Right forelimb (tissue), 1 donor: ENCODE results near the gene ACBD4.
"Not testable (repeated sequence)": the region's sequence is repeated elsewhere in the genome, so short reads cannot be mapped to it uniquely, and the experiment has no call there.

Source experiments
- DNase-seq: peaks from one replicate; pipeline ENCODE4 v3.0.0-alpha.2; 2018

The ACBD4 gene

DNA sequence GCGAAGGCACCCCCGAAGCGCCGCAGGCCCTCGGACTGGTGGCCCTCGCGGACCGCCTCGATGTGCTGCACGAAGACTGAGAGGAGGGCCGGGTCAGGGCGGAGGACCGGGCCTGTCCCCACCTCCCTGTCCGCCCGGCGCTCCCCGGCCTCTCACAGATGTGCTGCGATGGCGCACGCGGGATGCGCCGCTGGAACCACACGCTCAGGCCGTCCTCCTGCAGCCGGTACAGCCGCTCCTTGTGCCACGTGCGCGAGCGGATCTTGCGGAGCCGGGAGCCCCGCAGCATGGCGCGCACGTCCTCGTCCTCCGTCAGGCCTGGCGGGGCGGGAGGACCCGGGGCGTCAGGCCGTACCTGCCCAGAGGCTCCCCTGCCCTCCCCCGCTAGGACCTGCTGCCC, 14.4 kb upstream of the ACBD4 start:
- no peak for DNase-seq

GRCh38 chr17:45123076-45123770, 12.3 kb upstream of the ACBD4 start:
- DNase-seq = no peak

DNA sequence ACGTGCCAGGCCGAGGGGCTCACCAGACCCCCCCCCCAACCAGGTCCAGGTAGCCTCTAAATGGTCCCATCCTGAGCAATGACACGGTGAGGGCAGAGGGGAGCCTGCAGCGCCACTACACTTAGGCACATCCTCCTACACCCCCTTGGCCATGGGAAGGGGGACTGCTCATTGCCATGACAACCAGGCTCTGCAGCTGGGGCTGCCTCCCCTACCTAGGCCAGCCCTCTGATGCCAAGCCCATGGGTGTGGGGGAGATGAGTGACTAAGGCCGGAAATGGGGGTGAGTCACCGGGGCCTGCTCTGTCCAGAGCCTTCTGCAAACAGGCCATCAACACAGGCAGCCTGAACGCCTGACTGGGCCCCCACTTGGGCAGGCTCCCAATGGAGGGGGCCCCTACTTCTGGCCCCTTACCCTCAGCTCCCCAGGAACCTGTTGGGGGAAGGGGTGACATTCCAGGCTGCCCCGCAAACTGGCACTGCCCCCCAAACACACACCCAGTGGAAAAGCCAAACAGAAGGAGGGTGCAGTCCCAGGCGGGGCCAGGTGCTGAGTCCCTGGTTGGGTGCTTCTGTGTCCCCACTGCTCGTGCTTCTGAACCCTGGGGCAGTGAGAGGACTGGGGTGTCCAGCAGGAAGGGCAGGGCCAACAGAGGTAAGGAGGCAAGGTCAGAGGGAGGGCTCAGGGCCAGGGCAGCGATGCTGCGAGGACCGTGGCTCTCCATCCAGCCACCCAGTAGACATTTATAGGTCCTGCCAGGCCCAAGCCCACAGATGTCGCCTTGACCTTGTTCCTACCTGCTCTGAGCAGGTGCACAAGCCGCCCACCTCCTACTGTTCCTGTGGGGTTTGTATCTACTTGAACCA, 11.3 kb upstream of the ACBD4 start:
- no peak for DNase-seq

GRCh38 chr17:45124797-45125122, 10.7 kb upstream of the ACBD4 start:
- DNase-seq = not testable (repeated sequence)

DNA sequence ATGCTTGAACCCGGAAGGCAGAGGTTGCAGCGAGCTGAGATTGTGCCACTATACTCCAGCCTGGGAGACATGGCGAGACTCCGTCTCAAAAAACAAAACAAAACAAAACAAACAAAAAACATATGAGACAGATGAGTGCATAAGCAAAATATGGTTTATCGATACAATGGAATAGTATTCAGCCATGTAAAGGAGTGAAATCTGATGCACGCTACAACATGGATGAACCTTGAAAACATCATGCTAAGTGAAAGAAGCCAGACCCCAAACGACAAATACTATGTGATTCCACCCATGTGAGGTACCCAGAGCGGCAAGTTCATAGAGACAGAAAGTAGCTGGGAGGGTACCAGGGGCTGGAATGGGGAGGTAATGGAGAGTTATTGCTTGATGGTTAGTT, 10.0 kb upstream of the ACBD4 start:
- DNase-seq = no peak

GRCh38 chr17:45127207-45127547, 8.3 kb upstream of the ACBD4 start:
- DNase-seq = no peak

- DNase-seq = no peak
Observed at GRCh38 chr17:45127548-45128300, 7.8 kb upstream of the ACBD4 start.

- DNase-seq = no peak
Observed at GRCh38 chr17:45128331-45128730, 7.2 kb upstream of the ACBD4 start.

DNA sequence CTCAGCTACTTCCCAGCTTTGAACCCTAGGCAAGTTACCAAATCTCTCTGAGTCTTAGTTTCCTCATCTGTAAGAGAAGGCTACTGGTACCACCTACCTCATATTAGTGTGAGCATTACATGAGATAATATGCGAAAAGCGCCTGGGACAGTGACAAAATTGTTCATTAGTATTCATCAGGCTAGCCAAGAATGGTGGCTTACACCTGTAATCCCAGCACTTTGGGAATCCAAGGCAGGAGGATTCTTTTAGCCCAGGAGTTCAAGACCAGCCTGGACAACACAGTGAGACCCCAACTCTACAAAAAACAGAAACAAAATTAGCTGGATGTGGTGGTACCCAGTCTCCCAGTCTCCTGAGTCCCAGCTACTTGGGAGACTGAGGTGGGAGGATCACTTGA, 6.5 kb upstream of the ACBD4 start:
- no peak for DNase-seq

- no peak for DNase-seq
Observed at GRCh38 chr17:45129426-45129939, 6.0 kb upstream of the ACBD4 start.

- DNase-seq = peak; percentile 38
Observed at GRCh38 chr17:45129940-45130680, 5.4 kb upstream of the ACBD4 start.

DNA sequence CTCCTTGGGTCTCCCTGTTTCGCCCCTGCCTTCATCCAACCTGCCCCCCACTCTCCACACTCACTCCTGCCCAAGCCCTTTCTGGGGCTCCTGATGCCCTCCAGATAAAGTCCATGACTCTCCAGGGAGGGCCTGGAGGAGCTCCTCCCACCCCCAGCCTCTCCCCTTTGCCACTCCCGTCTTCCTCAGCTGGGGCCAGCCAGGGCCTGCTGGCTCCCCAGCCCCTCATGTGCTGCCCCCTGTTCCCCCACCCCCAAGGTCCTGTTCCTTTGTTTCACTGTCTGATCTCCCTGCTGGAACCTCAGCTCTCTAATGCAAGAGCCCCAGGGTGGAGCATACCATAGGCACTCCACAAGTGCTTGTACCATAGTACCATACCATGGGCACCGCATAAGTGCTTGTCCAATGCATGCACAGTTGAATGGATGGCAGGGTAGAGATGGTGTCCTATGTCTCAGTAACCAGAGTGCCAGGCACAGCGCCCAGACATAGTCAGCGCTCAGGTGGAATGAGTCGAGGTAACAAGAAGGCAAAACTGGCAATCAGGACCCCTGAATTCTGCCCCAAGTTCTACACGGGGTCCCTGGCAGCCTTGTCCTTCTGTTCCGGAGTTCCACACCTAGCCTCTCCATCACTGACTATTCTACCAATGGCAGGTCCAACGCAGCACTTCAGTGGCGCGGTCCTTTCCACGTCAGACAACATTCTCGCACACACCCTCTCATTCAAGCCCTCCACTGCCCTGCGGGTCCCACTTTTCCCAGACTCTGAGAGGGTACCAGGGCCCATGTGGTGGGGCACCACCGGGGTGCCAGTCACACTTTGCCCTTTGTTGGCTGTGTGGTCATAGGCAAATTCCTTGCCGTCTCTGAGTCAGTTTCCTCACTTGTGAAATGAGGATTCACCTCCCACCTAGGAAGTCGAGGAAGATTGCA, 4.5 kb upstream of the ACBD4 start:
- DNase-seq = peak; percentile 40

DNA sequence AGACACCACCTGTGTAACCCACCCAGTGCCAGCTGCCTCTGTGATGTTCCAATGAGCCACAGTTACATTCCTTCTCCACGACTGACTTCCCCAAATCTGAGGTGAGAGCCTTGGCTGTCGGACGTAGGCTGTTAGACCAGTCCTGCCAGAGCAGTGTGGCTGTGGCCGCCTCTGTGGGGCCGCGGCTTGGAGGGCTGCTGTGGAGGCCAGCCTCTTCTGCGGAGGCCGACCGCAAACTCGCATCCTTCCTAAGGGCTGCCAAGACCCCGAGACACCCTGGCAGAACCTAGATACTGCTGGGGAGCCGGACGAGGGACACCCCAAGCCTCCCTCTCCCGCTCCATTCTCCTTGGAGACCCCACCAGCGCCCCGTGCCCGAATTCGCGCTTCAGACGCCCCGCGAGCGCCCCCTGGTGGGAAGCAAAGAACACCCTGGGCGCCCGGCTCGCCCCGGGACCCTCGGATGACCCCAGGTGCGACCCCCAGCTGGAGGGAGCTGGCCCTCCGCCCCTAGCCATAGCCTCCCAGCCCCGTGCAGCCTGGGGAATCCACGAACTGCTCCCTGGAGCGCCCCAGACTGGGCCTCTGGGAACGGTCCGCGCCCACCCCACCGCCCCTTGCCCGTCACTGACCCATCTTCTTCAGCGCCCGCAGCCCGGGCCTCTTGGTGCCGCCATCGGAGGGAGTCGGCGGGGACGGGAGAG, 3.7 kb upstream of the ACBD4 start:
- peak; percentile 70 for DNase-seq

GRCh38 chr17:45132320-45132571, 3.2 kb upstream of the ACBD4 start, which contains the start of gene PLCD3:
PLCD3 (minus strand) TSS chr17:45132515; CDS start chr17:45132410, 105 bp downstream.
- no peak for DNase-seq

- peak; percentile 93 for DNase-seq
Observed at GRCh38 chr17:45132572-45133463, 2.7 kb upstream of the ACBD4 start.

GRCh38 chr17:45135978-45136791, 698 bp downstream of the ACBD4 start:
- DNase-seq = peak; percentile 48

DNA sequence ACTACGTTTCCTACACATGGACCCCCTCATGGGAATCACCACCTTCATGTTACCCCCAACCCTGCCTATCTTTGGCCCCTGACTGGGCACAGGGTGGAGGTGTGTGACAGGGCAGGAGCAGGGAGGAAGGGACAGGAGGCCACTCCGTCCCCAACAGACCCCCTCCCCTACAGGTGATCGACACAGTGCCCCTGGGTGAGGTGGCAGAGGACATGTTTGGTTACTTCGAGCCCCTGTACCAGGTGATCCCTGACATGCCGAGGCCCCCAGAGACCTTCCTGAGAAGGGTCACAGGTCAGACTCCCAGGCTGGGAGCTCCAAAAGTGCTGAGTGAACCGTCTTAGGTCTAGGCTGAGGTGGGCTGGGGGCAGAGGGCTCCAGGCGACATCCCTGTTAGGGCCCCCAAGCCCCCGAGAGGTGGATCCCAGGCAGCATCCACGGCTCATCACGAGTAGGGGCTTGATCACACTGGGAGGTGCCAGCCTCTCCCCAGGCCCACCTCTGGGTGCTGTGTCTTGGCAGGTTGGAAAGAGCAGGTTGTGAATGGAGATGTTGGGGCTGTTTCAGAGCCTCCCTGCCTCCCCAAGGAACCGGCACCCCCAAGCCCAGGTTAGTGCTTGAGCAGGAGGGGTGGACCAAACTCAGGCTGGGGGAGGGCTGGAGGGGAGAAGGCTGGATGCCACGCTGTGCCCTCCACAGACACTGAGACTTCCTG, 1.5 kb downstream of the ACBD4 start:
- DNase-seq = no peak

DNA sequence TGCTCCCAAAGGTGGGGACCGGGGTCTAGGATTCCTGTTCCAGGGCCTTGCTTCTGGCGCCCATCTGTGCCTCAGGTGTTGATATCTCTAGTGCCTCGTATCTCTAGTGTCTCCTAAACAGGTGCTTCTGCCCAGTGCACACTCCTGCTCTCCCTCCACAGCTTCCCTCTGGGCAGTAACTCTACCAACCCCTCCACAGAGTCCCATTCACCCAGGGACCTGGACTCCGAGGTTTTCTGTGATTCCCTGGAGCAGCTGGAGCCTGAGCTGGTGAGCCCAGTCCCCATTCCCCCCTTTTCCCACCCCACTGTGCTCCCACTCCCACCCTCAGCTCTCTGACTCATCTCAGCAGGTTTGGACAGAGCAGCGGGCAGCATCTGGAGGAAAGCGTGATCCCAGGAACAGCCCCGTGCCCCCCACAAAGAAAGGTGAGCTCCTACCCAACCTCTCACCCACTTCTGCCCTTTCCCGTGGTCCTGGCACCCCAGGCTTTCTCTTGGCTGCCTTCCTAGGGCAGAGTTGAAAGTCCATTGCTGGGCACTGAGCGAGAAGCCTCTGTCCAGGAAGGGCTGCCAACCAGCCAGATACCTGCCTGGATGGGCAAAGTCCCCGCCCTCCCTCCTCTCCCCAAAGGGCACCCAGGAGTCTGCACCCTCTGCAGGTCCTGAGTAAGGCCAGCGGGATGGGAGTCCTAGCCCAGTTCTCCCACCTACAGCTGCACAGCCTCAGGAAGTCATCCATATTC, 2.2 kb downstream of the ACBD4 start:
- no peak for DNase-seq
